A549 (cell line): ENCODE results near the gene LRFN5. TPM values are rescaled to one million over a fixed set of nuclear protein-coding genes. Genes with fewer than 3 reads are reported as not detected.

ENCODE experiments used
- ATAC-seq, 2 experiments: fragments of 200-7000 bp in 1 of 2; fragments of >200 bp in 1 of 2; cut with Nextera tagmentation in 1 of 2; cut with Tn5 transposase in 1 of 2; 3 replicates each; pipeline versions ENCODE4 v1.8.0 to v1.9.1; 2018 to 2020; ENCODE audit warnings: mild to moderate bottlenecking in 1 of 2, moderate library complexity in 1 of 2
- CTCF ChIA-PET: fragments of 300-600 bp; sonication (Branson Sonifier 250); formaldehyde crosslinking; extraction: SDS; loops from one replicate; lab custom pipeline; 2021; ENCODE audit warnings: antibody characterized with exemption, inconsistent platforms; lab: Yijun Ruan, JAX
- POLR2A ChIA-PET: fragments of 350-600 bp; formaldehyde crosslinking; extraction: SDS; loops from one replicate; lab custom pipeline; 2021; ENCODE audit warnings: antibody characterized with exemption, inconsistent platforms; lab: Yijun Ruan, JAX
- DNase-seq, 2 experiments: peaks; one replicate each; pipeline versions ENCODE4 v3.0.0 to v3.0.0-alpha.2; 2011 to 2016; ENCODE audit warnings: low read depth in 1 of 2, low spot score in 1 of 2
- FAIRE-seq: peaks from 2 replicates; lab custom pipeline; 2011; peaks lifted over from hg19 to GRCh38; lab: Jason Lieb, UNC
- H3K27ac ChIP-seq, 2 experiments: fragments of >200 bp; sonication (Bioruptor Twin); formaldehyde crosslinking; 3 replicates each; pipeline ENCODE4 v1.5.1; 2016 to 2017
- H3K4me1 ChIP-seq: fragments of >200 bp; sonication (Bioruptor Twin); formaldehyde crosslinking; 3 replicates; pipeline ENCODE4 v1.6.1; 2016
- H3K4me2 ChIP-seq: fragments of >200 bp; sonication (Bioruptor Twin); formaldehyde crosslinking; 3 replicates; pipeline ENCODE4 v1.6.1; 2016
- H3K4me3 ChIP-seq: fragments of >200 bp; sonication (Bioruptor Twin); formaldehyde crosslinking; 3 replicates; pipeline ENCODE4 v1.5.1; 2016
- H3K9me3 ChIP-seq: fragments of >200 bp; sonication (Bioruptor Twin); formaldehyde crosslinking; 3 replicates; pipeline ENCODE4 v1.6.1; 2016
- CBX2 ChIP-seq: fragments of 200-600 bp; sonication (generic); IDR thresholded peaks from 2 replicates; pipeline ENCODE4 v1.6.1; 2016; ENCODE audit warnings: low read depth, mild to moderate bottlenecking, borderline replicate concordance
- CHD4 ChIP-seq: fragments of 200-600 bp; sonication (generic); IDR thresholded peaks from 2 replicates; pipeline ENCODE4 v1.6.1; 2016; ENCODE audit warnings: antibody characterized with exemption, mild to moderate bottlenecking, borderline replicate concordance
- EHF ChIP-seq: fragments of 250-450 bp; sonication (Bioruptor Pico); IDR thresholded peaks from 2 replicates; pipeline ENCODE4 v1.5.0; 2020; ENCODE audit warnings: mild to moderate bottlenecking
- EP300 ChIP-seq, 2 experiments: fragments of >200 bp; sonication (Bioruptor Twin); formaldehyde crosslinking; IDR thresholded peaks; 2 replicates in 1 of 2; 3 replicates in 1 of 2; pipeline ENCODE4 v1.6.1; 2016 to 2017
- ESRRA ChIP-seq: fragments of 150-350 bp; IDR thresholded peaks from 2 replicates; pipeline ENCODE4 v1.6.1; 2014; ENCODE audit warnings: mild to moderate bottlenecking, low read length, borderline replicate concordance
- FOSB ChIP-seq: fragments of 250-450 bp; sonication (Bioruptor Pico); IDR thresholded peaks from 2 replicates; pipeline ENCODE4 v1.5.0; 2020; ENCODE audit warnings: mild to moderate bottlenecking, moderate library complexity
- FOSL2 ChIP-seq, 2 experiments: fragments of 450-650 bp in 1 of 2; fragments of >200 bp in 1 of 2; sonication (Bioruptor Twin) in 1 of 2; formaldehyde crosslinking; IDR thresholded peaks; 2 replicates each; pipeline versions ENCODE4 v1.5.0 to v1.6.1; 2016 to 2020; ENCODE audit warnings: mild to moderate bottlenecking in 1 of 2, moderate library complexity in 1 of 2
- FOXS1 ChIP-seq: fragments of 250-450 bp; sonication (Bioruptor Pico); IDR thresholded peaks from 2 replicates; pipeline ENCODE4 v1.5.0; 2020; ENCODE audit warnings: mild to moderate bottlenecking, moderate library complexity
- HEYL ChIP-seq: fragments of 250-450 bp; sonication (Bioruptor Pico); IDR thresholded peaks from 2 replicates; pipeline ENCODE4 v1.8.0; 2021; ENCODE audit warnings: mild to moderate bottlenecking, moderate library complexity
- HOXA7 ChIP-seq: fragments of 250-450 bp; sonication (Bioruptor Pico); IDR thresholded peaks from 2 replicates; pipeline ENCODE4 v1.5.0; 2020; ENCODE audit warnings: mild to moderate bottlenecking, moderate library complexity
- KDM1A ChIP-seq: fragments of 200-600 bp; sonication (generic); IDR thresholded peaks from 2 replicates; pipeline ENCODE4 v1.6.1; 2016; ENCODE audit warnings: low read depth, mild to moderate bottlenecking
- KDM5A ChIP-seq: fragments of 200-600 bp; sonication (generic); IDR thresholded peaks from 2 replicates; pipeline ENCODE4 v1.6.1; 2016; ENCODE audit warnings: antibody characterized with exemption, mild to moderate bottlenecking
- PHF8 ChIP-seq: fragments of 200-600 bp; sonication (generic); IDR thresholded peaks from 2 replicates; pipeline ENCODE4 v1.6.1; 2016; ENCODE audit warnings: low read depth, mild to moderate bottlenecking, antibody characterized with exemption, moderate library complexity, borderline replicate concordance
- RCOR1 ChIP-seq: fragments of 150-350 bp; IDR thresholded peaks from 2 replicates; pipeline ENCODE4 v1.6.1; 2014; ENCODE audit warnings: antibody characterized with exemption, low read length, low read depth
- SMC3 ChIP-seq: fragments of >200 bp; sonication (Bioruptor Twin); formaldehyde crosslinking; IDR thresholded peaks from 3 replicates; pipeline ENCODE4 v1.6.1; 2018; ENCODE audit warnings: inconsistent platforms
- TFCP2L1 ChIP-seq: fragments of 250-450 bp; sonication (Bioruptor Pico); IDR thresholded peaks from 2 replicates; pipeline ENCODE4 v1.5.0; 2021; ENCODE audit warnings: mild to moderate bottlenecking
- ZFP36 ChIP-seq: fragments of 450-650 bp; IDR thresholded peaks from 2 replicates; pipeline ENCODE4 v1.6.1; 2014; ENCODE audit warnings: borderline replicate concordance; ENCODE audit not compliant: partially characterized antibody
- ZNF302 ChIP-seq: fragments of 250-450 bp; sonication (Bioruptor Pico); IDR thresholded peaks from 2 replicates; pipeline ENCODE4 v1.9.0; 2021; ENCODE audit warnings: inconsistent platforms, mild to moderate bottlenecking, moderate library complexity
- ZSCAN20 ChIP-seq: fragments of 250-450 bp; sonication (Bioruptor Pico); IDR thresholded peaks from 2 replicates; pipeline ENCODE4 v1.8.0; 2022; ENCODE audit warnings: mild to moderate bottlenecking, moderate library complexity
- WGBS: methylation state at CpG from one replicate; pipeline ENCODE4 v1.1.6; 2017; ENCODE audit errors: missing lambda C conversion rate; 5-methylcytosine and 5-hydroxymethylcytosine counted together
- polyA plus RNA-seq, 4 experiments: library from polyadenylated mRNA; depleted of rRNA in 3 of 4; stranded (reverse); fragments of >200 nt; fragmentation: RNase III in 1 of 4; extraction: RNeasy Plus Mini Kit Qiagen cat#74134 plus additional on column Dnase treatment in 1 of 4; gene quantifications; 2 replicates in 3 of 4; 3 replicates in 1 of 4; pipeline ENCODE4 v1.2.3, GENCODE V29; 2011 to 2017
- TF ChIP-seq, protein P1 (sequence below): IDR thresholded peaks from 2 replicates; pipeline ENCODE4 v1.6.1; 2012; ENCODE audit warnings: low read depth, borderline replicate concordance
- TF ChIP-seq, protein P2 (sequence below): fragments of >200 bp; sonication (Bioruptor Twin); formaldehyde crosslinking; IDR thresholded peaks from 3 replicates; pipeline ENCODE4 v1.6.1; 2016
- TF ChIP-seq, protein P3 (sequence below): fragments of >200 bp; sonication (Bioruptor Twin); formaldehyde crosslinking; IDR thresholded peaks from 2 replicates; pipeline ENCODE4 v1.6.1; 2016
- TF ChIP-seq, protein P4 (sequence below): fragments of 450-650 bp; IDR thresholded peaks from 2 replicates; pipeline ENCODE4 v1.6.1; 2014; ENCODE audit warnings: antibody characterized with exemption
- TF ChIP-seq, protein P5 (sequence below): fragments of 200-600 bp; sonication (generic); IDR thresholded peaks from 2 replicates; pipeline ENCODE4 v1.6.1; 2016; ENCODE audit warnings: antibody characterized with exemption, mild to moderate bottlenecking, moderate library complexity
- TF ChIP-seq, protein P6 (sequence below): fragments of 250-450 bp; sonication (Bioruptor Pico); IDR thresholded peaks from 2 replicates; pipeline ENCODE4 v1.5.0; 2020; ENCODE audit warnings: low read depth, mild to moderate bottlenecking, moderate library complexity

Gene LRFN5
- polyA plus RNA-seq, 2 of the 4 experiments (the other 2 are of a cell fraction), result not detected

DNA sequence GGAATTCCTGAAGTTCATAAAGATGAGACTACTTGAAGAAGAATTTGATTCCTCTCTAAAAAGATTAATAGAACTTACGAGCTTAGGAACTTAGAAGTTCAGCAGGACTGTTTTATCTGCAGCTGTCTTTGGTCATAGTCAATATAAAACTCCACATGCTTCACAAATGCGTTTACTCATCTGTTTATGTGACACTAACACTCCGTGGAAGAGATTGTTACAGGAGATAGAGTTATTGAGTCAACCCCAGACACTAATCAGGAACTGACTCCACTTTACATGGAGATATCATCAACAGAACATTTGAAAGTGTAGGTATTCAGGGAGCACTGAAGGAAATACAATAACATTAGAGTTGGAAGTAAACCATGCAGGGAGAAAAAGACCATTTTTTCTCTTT lies 92.8 kb downstream of the LRFN5 start (continued):
- TF ChIP-seq, protein P1, sequence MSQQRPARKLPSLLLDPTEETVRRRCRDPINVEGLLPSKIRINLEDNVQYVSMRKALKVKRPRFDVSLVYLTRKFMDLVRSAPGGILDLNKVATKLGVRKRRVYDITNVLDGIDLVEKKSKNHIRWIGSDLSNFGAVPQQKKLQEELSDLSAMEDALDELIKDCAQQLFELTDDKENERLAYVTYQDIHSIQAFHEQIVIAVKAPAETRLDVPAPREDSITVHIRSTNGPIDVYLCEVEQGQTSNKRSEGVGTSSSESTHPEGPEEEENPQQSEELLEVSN, result no peak
- no peak for TF ChIP-seq CBX2
- no peak for TF ChIP-seq ZNF302 (CRISPR knock-in tag)
- no peak for TF ChIP-seq EP300 (IDR thresholded peaks at IDR 0.05)

DNA sequence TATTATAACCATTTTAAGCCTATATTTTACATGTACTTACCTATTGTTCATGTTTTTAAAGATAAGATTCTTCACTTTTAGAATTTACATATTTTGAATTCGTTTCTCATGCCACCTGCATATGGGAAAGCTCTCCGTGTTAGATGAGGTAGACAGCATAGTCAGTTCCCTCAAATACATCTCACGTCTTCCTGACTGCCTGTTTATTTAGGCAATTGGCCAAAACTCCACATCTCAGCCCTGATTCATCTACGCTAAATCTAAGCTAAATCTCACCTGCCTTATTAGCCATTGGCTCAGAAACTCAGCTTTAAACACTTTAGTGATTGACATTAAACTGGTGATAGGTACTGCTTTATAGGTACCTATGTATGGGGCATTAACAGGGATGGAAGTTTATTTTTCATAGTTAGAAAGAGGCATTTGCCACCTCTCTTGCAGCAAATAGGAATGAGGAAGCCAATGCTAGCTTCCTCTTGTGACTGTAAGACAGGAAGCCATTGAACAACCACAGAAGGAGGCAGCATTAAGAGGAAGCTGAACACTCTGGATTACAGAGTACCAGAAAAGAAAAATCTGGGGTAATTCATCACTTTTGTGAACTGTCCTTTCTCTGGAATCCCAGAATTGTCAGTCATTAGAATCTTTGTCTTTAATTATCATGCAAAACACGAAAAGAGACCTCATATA lies 111.9 kb downstream of the LRFN5 start:
- FAIRE-seq (no peak), ATAC-seq (no peak), DNase-seq (no peak)
- H3K4me1 ChIP-seq, result no peaks in the 10 kb centered on the region
- no peak for TF ChIP-seq KDM1A
- TF ChIP-seq RCOR1, result no peak
- TF ChIP-seq EHF (CRISPR knock-in tag), result no peak
- no peak for TF ChIP-seq PHF8
- WGBS, result 1% methylated on average over 5 of the region's 5 CpGs
- no peak overlapping the region for H3K4me3 ChIP-seq
- no peak overlapping the region for H3K4me2 ChIP-seq
- no peaks in the 10 kb centered on the region for H3K9me3 ChIP-seq
- no peak overlapping the region for H3K27ac ChIP-seq
- POLR2A ChIA-PET, result no interaction called here
- CTCF ChIA-PET, result no interaction called here

DNA sequence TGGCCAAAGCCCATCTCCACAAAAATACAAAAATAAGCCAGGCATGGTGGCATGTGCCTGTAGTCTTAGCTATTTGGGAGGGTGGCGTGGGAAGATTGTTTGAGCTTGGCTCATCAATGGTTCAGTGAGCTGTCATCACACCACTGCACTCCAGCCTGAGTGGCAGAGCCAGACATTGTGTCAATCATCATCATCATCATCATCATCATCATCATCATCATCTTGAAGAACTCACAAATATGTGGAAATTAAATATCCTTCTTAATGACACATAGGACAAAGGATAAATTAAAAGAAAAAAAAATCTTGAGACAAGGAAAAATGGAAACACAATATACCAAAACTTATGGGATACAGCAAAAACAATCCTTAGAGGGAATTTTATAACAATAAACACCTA lies 132.5 kb downstream of the LRFN5 start:
- Histone ChIP-seq H3K9me3 (no peaks in the 10 kb centered on the region), H3K4me3 (no peak overlapping the region), H3K4me1 (no peaks in the 10 kb centered on the region), H3K27ac (no peak overlapping the region), H3K4me2 (no peak overlapping the region)
- ATAC-seq, result no peak
- 33% methylated on average over 1 of the region's 1 CpG for WGBS
- ChIA-PET POLR2A (no interaction called here), CTCF (no interaction called here)
- no peak for FAIRE-seq
- TF ChIP-seq CBX2 (no peak), TFCP2L1 (no peak), ZFP36 (no peak), SMC3 (no peak), FOXS1 (CRISPR knock-in tag) (no peak), HEYL (no peak), ESRRA (no peak)
- TF ChIP-seq, protein P2, sequence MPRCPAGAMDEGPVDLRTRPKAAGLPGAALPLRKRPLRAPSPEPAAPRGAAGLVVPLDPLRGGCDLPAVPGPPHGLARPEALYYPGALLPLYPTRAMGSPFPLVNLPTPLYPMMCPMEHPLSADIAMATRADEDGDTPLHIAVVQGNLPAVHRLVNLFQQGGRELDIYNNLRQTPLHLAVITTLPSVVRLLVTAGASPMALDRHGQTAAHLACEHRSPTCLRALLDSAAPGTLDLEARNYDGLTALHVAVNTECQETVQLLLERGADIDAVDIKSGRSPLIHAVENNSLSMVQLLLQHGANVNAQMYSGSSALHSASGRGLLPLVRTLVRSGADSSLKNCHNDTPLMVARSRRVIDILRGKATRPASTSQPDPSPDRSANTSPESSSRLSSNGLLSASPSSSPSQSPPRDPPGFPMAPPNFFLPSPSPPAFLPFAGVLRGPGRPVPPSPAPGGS, result no peak
- TF ChIP-seq, protein P3, sequence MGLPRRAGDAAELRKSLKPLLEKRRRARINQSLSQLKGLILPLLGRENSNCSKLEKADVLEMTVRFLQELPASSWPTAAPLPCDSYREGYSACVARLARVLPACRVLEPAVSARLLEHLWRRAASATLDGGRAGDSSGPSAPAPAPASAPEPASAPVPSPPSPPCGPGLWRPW, result no peak
- no peak for DNase-seq

DNA sequence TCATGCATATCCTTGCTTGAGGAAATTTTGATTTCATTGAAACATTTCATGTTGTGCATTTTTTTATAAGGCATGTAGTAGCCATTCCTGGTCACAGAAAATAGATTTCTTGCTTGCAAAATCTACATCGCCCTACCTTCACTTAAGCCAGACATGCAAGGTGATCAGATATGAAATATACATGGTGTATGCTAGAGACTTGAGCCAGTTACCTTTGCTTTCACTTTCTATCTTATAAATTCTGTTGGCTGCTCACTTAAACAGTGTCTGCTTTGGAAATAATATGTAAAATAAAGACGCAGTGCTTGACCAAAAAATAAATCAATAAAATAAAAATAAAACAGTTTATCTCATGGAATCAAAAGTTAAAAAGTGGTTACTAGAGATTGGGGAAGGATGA lies 136.5 kb downstream of the LRFN5 start:
- Histone ChIP-seq H3K4me2 (no peak overlapping the region), H3K4me1 (no peaks in the 10 kb centered on the region), H3K9me3 (no peaks in the 10 kb centered on the region), H3K27ac (no peak overlapping the region), H3K4me3 (no peak overlapping the region)
- DNase-seq (no peak), FAIRE-seq (no peak), ATAC-seq (no peak)
- 41% methylated on average over 2 of the region's 2 CpGs for WGBS
- CTCF ChIA-PET, result no interaction called here
- POLR2A ChIA-PET, result no interaction called here
- TF ChIP-seq HOXA7 (CRISPR knock-in tag), result no peak
- TF ChIP-seq, protein P4, sequence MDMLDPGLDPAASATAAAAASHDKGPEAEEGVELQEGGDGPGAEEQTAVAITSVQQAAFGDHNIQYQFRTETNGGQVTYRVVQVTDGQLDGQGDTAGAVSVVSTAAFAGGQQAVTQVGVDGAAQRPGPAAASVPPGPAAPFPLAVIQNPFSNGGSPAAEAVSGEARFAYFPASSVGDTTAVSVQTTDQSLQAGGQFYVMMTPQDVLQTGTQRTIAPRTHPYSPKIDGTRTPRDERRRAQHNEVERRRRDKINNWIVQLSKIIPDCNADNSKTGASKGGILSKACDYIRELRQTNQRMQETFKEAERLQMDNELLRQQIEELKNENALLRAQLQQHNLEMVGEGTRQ, result no peak
- TF ChIP-seq CHD4, result no peak
- no peak for TF ChIP-seq FOXS1 (CRISPR knock-in tag)
- TF ChIP-seq HEYL, result no peak
- no peak for TF ChIP-seq FOSL2 (IDR thresholded peaks at IDR 0.05)
- no peak for TF ChIP-seq FOSL2 (CRISPR knock-in tag; IDR thresholded peaks at IDR 0.05)
- TF ChIP-seq KDM5A, result no peak
- TF ChIP-seq ESRRA, result no peak
- no peak for TF ChIP-seq ZSCAN20 (CRISPR knock-in tag)
- no peak for TF ChIP-seq FOSB
- TF ChIP-seq, protein P5, sequence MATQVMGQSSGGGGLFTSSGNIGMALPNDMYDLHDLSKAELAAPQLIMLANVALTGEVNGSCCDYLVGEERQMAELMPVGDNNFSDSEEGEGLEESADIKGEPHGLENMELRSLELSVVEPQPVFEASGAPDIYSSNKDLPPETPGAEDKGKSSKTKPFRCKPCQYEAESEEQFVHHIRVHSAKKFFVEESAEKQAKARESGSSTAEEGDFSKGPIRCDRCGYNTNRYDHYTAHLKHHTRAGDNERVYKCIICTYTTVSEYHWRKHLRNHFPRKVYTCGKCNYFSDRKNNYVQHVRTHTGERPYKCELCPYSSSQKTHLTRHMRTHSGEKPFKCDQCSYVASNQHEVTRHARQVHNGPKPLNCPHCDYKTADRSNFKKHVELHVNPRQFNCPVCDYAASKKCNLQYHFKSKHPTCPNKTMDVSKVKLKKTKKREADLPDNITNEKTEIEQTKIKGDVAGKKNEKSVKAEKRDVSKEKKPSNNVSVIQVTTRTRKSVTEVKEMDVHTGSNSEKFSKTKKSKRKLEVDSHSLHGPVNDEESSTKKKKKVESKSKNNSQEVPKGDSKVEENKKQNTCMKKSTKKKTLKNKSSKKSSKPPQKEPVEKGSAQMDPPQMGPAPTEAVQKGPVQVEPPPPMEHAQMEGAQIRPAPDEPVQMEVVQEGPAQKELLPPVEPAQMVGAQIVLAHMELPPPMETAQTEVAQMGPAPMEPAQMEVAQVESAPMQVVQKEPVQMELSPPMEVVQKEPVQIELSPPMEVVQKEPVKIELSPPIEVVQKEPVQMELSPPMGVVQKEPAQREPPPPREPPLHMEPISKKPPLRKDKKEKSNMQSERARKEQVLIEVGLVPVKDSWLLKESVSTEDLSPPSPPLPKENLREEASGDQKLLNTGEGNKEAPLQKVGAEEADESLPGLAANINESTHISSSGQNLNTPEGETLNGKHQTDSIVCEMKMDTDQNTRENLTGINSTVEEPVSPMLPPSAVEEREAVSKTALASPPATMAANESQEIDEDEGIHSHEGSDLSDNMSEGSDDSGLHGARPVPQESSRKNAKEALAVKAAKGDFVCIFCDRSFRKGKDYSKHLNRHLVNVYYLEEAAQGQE, result no peak
- TF ChIP-seq, protein P6, sequence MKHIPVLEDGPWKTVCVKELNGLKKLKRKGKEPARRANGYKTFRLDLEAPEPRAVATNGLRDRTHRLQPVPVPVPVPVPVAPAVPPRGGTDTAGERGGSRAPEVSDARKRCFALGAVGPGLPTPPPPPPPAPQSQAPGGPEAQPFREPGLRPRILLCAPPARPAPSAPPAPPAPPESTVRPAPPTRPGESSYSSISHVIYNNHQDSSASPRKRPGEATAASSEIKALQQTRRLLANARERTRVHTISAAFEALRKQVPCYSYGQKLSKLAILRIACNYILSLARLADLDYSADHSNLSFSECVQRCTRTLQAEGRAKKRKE (CRISPR knock-in tag), result no peak
